Measurements from ENCODE around the gene AGPAT1.

The AGPAT1 gene

GRCh38 chr6:32170294-32170693 is 5.6 kb downstream of the AGPAT1 start:
- no peak for DNase-seq (ENCODE audit: low read depth in 2 of 2)

GRCh38 chr6:32168807-32169591 is 6.9 kb downstream of the AGPAT1 start:
- DNase-seq (ENCODE audit: low read depth in 2 of 2), result no peak

- no peak for DNase-seq (ENCODE audit: low read depth in 2 of 2)
These were observed 7.5 kb downstream of the AGPAT1 start for GRCh38 chr6:32168350-32168749.

GRCh38 chr6:32167761-32168262 is 8.1 kb downstream of the AGPAT1 start:
- DNase-seq (ENCODE audit: low read depth in 2 of 2), result no peak

- DNase-seq (ENCODE audit: low read depth in 2 of 2), result no peak
These were observed 8.6 kb downstream of the AGPAT1 start for GRCh38 chr6:32167154-32167760.

GRCh38 chr6:32166411-32167061 is 9.3 kb downstream of the AGPAT1 start:
- no peak for DNase-seq (ENCODE audit: low read depth in 2 of 2)

- no peak for DNase-seq (ENCODE audit: low read depth in 2 of 2)
These were observed 11.6 kb downstream of the AGPAT1 start, which contains the start of gene EGFL8 for GRCh38 chr6:32164295-32164694. Gene EGFL8, plus strand, starts transcription at chr6:32164595. Its CDS starts 1,571 bp downstream, at chr6:32166166.

GRCh38 chr6:32163559-32164258 is 12.2 kb downstream of the AGPAT1 start:
- DNase-seq (ENCODE audit: low read depth in 2 of 2), result no peak

GRCh38 chr6:32158052-32158451 is 17.8 kb downstream of the AGPAT1 start:
- no peak for DNase-seq (ENCODE audit: low read depth in 2 of 2)

GRCh38 chr6:32156891-32157290 is 19.0 kb downstream of the AGPAT1 start:
- DNase-seq (ENCODE audit: low read depth in 2 of 2), result no peak

GRCh38 chr6:32154514-32155161 is 21.2 kb downstream of the AGPAT1 start:
- peak in 1 of 2 donors; percentile 35 for DNase-seq (ENCODE audit: low read depth in 2 of 2)

- DNase-seq (ENCODE audit: low read depth in 2 of 2), result peak; percentile 54 to 61
These were observed 22.0 kb downstream of the AGPAT1 start, which contains the start of gene PPT2 for GRCh38 chr6:32153564-32154513. Gene PPT2, plus strand, starts transcription at chr6:32154141. Its CDS starts 454 bp downstream, at chr6:32154595.

- DNase-seq (ENCODE audit: low read depth in 2 of 2), result no peak
These were observed 22.9 kb downstream of the AGPAT1 start for GRCh38 chr6:32152769-32153563.

- no peak for DNase-seq (ENCODE audit: low read depth in 2 of 2)
These were observed 23.8 kb downstream of the AGPAT1 start, which contains the start of gene PRRT1 for GRCh38 chr6:32151863-32152768. Gene PRRT1, minus strand, starts transcription at chr6:32151939. Its CDS starts 112 bp downstream, at chr6:32151827.

- DNase-seq (ENCODE audit: low read depth in 2 of 2), result no peak
These were observed 24.6 kb downstream of the AGPAT1 start for GRCh38 chr6:32151181-32151862.

GRCh38 chr6:32149932-32150870 is 25.7 kb downstream of the AGPAT1 start:
- DNase-seq (ENCODE audit: low read depth in 2 of 2), result no peak
